Measurements from ENCODE around the gene PTGES3. TPM values are rescaled to one million over a fixed set of nuclear protein-coding genes. Genes with fewer than 3 reads are reported as not detected.

PTGES3 gene
- polyA plus RNA-seq, 1 donor from 2014 or later: 109 TPM

GRCh38 chr12:56716458-56716857 lies 28.4 kb upstream of the PTGES3 start:
- no peak overlapping the region for H3K27ac ChIP-seq (ENCODE audit: low read length)
- H3F3A ChIP-seq (ENCODE audit: insufficient read depth, low read length, poor library complexity, severe bottlenecking): no peaks in the 10 kb centered on the region
- no peak overlapping the region for H3K4me3 ChIP-seq (ENCODE audit: low read length)
- H3K27me3 ChIP-seq (ENCODE audit: insufficient read depth, low read depth, low read length): no peaks in the 10 kb centered on the region
- no peaks in the 10 kb centered on the region for H4K20me1 ChIP-seq (ENCODE audit: insufficient read depth)
- H3K79me2 ChIP-seq (replicated peaks; ENCODE audit: insufficient read depth, low read length): peaks cover 26% of the 10 kb centered on the region
- peaks cover 15% of the 10 kb centered on the region for H3K36me3 ChIP-seq (ENCODE audit: insufficient read depth, low read length)
- H3K9ac ChIP-seq (ENCODE audit: low read length): no peak overlapping the region
- no peak overlapping the region for H2AFZ ChIP-seq (ENCODE audit: low read depth, low read length)
- TF ChIP-seq TAF1 (IDR thresholded peaks at IDR 0.05; ENCODE audit: low read depth): no peak
- no peak for TF ChIP-seq REST (IDR thresholded peaks at IDR 0.05; ENCODE audit: borderline replicate concordance)
- no peak for TF ChIP-seq EZH2 (IDR thresholded peaks at IDR 0.05; ENCODE audit: borderline replicate concordance, insufficient read depth, low read length, poor library complexity, severe bottlenecking)
- no peak for TF ChIP-seq POLR2AphosphoS5 (IDR thresholded peaks at IDR 0.05)
- no peak for TF ChIP-seq MXI1 (conservative IDR thresholded peaks at IDR 0.05; ENCODE audit: poor library complexity, severe bottlenecking)
- no peak for TF ChIP-seq CTCF (IDR thresholded peaks at IDR 0.05; ENCODE audit: poor library complexity, severe bottlenecking)
- TF ChIP-seq EP300 (conservative IDR thresholded peaks at IDR 0.05; ENCODE audit: poor library complexity, severe bottlenecking): no peak
- TF ChIP-seq SMC3 (conservative IDR thresholded peaks at IDR 0.05; ENCODE audit: poor library complexity): no peak
- no peak for TF ChIP-seq RAD21 (conservative IDR thresholded peaks at IDR 0.05)
- no peaks in the 10 kb centered on the region for H3K9me2 ChIP-seq (ENCODE audit: insufficient read depth, low read length)
- H3K9me3 ChIP-seq (ENCODE audit: low read length): no peaks in the 10 kb centered on the region
- H3K4me2 ChIP-seq (ENCODE audit: low read length): no peak overlapping the region

- Histone ChIP-seq H4K20me1 (ENCODE audit: insufficient read depth) (no peaks in the 10 kb centered on the region), H3K27ac (ENCODE audit: low read length) (no peak overlapping the region), H3F3A (ENCODE audit: insufficient read depth, low read length, poor library complexity, severe bottlenecking) (no peaks in the 10 kb centered on the region), H2AFZ (ENCODE audit: low read depth, low read length) (no peak overlapping the region), H3K27me3 (ENCODE audit: insufficient read depth, low read depth, low read length) (no peaks in the 10 kb centered on the region), H3K79me2 (replicated peaks; ENCODE audit: insufficient read depth, low read length) (peaks cover 20% of the 10 kb centered on the region), H3K9me2 (ENCODE audit: insufficient read depth, low read length) (no peaks in the 10 kb centered on the region), H3K9me3 (ENCODE audit: low read length) (no peaks in the 10 kb centered on the region), H3K36me3 (ENCODE audit: insufficient read depth, low read length) (peaks cover 15% of the 10 kb centered on the region), H3K9ac (ENCODE audit: low read length) (no peak overlapping the region), H3K4me3 (ENCODE audit: low read length) (no peak overlapping the region), H3K4me2 (ENCODE audit: low read length) (no peak overlapping the region)
- TF ChIP-seq SMC3 (conservative IDR thresholded peaks at IDR 0.05; ENCODE audit: poor library complexity) (no peak), POLR2AphosphoS5 (IDR thresholded peaks at IDR 0.05) (no peak), REST (IDR thresholded peaks at IDR 0.05; ENCODE audit: borderline replicate concordance) (no peak)
Observed at GRCh38 chr12:56715798-56716197, 27.7 kb upstream of the PTGES3 start.
